Erythroblast (primary cell): Measurements from ENCODE around the gene SOX10.

Experiments used
- DNase-seq, 2 experiments: peaks; one replicate each; lab custom pipeline; 2025; lab: John Stamatoyannopoulos, UW
- GATA1 ChIP-seq: IDR thresholded peaks from 2 replicates; pipeline ENCODE4 v1.6.1; 2011; ENCODE audit warnings: low read depth, mild to moderate bottlenecking, control low read depth, low read length, moderate library complexity
- POLR2A ChIP-seq: IDR thresholded peaks from 2 replicates; pipeline ENCODE4 v1.6.1; 2011; ENCODE audit warnings: mild to moderate bottlenecking, low read length

Gene SOX10

GRCh38 chr22:37983860-37984791, at the start of gene SOX10:
Gene SOX10, minus strand, starts transcription at chr22:37984555. Its CDS starts 771 bp downstream, at chr22:37983784.
- DNase-seq: no peak
- TF ChIP-seq POLR2A (no peak), GATA1 (no peak)

- TF ChIP-seq GATA1: no peak
- no peak for DNase-seq
These were observed 49.3 kb upstream of the SOX10 start for GRCh38 chr22:38033522-38034277.

- peak in 1 of 2 experiments; percentile 34 for DNase-seq
- TF ChIP-seq POLR2A: no peak
These were observed 48.5 kb upstream of the SOX10 start for GRCh38 chr22:38032681-38033521.

- DNase-seq: no peak
- no peak for TF ChIP-seq POLR2A
These were observed 47.1 kb upstream of the SOX10 start for GRCh38 chr22:38031491-38031890.

- TF ChIP-seq GATA1 (no peak), POLR2A (no peak)
- no peak for DNase-seq
These were observed 46.2 kb upstream of the SOX10 start for GRCh38 chr22:38030311-38031133.

- no peak for DNase-seq
- TF ChIP-seq POLR2A: no peak
- no peak for TF ChIP-seq GATA1
These were observed 45.5 kb upstream of the SOX10 start for GRCh38 chr22:38029901-38030300.

GRCh38 chr22:38029370-38029769, 45.0 kb upstream of the SOX10 start:
- no peak for TF ChIP-seq POLR2A
- TF ChIP-seq GATA1: no peak
- no peak for DNase-seq

- no peak for DNase-seq
- TF ChIP-seq POLR2A: no peak
- TF ChIP-seq GATA1: no peak
These were observed 44.2 kb upstream of the SOX10 start for GRCh38 chr22:38028344-38029130.

GRCh38 chr22:38027487-38027886, 43.1 kb upstream of the SOX10 start:
- TF ChIP-seq POLR2A (no peak), GATA1 (no peak)
- no peak for DNase-seq

GRCh38 chr22:38026130-38027111, 42.1 kb upstream of the SOX10 start:
- no peak for DNase-seq
- no peak for TF ChIP-seq GATA1
- no peak for TF ChIP-seq POLR2A

- DNase-seq: no peak
- TF ChIP-seq POLR2A: no peak
- TF ChIP-seq GATA1: no peak
These were observed 41.2 kb upstream of the SOX10 start for GRCh38 chr22:38025514-38025913.
